Gastrocnemius medialis (tissue), 4 donors: ENCODE results near the gene DEGS2. TPM values are rescaled to one million over a fixed set of nuclear protein-coding genes. Genes with fewer than 3 reads are reported as not detected.

Experiments
- ATAC-seq, 2 donors: fragments of 150-250 bp; one replicate each; pipeline ENCODE4 v1.9.1; 2016
- DNase-seq, 2 donors: peaks; one replicate each; pipeline ENCODE4 v3.0.0-alpha.2; 2019
- H3K27ac ChIP-seq, 4 donors: fragments of 200-600 bp; sonication (generic); 1 replicate in 1 of 4; 2 replicates in 3 of 4; pipeline ENCODE4 v1.5.1; 2016 to 2018; ENCODE audit warnings: mild to moderate bottlenecking in 2 of 4, moderate library complexity in 1 of 4
- H3K27me3 ChIP-seq, 3 donors: fragments of 200-600 bp; sonication (generic) in 2 of 3; 1 replicate in 1 of 3; 2 replicates in 2 of 3; pipeline versions ENCODE4 v1.5.1 to v1.6.0; 2016 to 2019; ENCODE audit warnings: mild to moderate bottlenecking in 1 of 3, moderate library complexity in 1 of 3
- H3K36me3 ChIP-seq, 2 donors: fragments of 200-600 bp; sonication (generic) in 1 of 2; one replicate each; pipeline ENCODE4 v1.5.1; 2017 to 2018
- H3K4me1 ChIP-seq, 2 donors: fragments of 200-600 bp; sonication (generic) in 1 of 2; one replicate each; pipeline ENCODE4 v1.5.1; 2016 to 2017; ENCODE audit warnings: mild to moderate bottlenecking in 2 of 2
- H3K4me3 ChIP-seq, 4 donors: fragments of 200-600 bp; sonication (generic) in 3 of 4; 1 replicate in 1 of 4; 2 replicates in 3 of 4; pipeline ENCODE4 v1.5.1; 2016 to 2019; ENCODE audit warnings: mild to moderate bottlenecking in 2 of 4
- H3K9me3 ChIP-seq, 3 donors: fragments of 200-600 bp; sonication (generic) in 2 of 3; 1 replicate in 1 of 3; 2 replicates in 2 of 3; pipeline ENCODE4 v1.5.1; 2016 to 2019
- CTCF ChIP-seq, 5 experiments: fragments of 450-650 bp in 3 of 5; fragments of 200-600 bp in 2 of 5; sonication (generic) in 2 of 5; IDR thresholded peaks in 4 of 5; conservative IDR thresholded peaks in 1 of 5; 1 replicate in 4 of 5; 2 replicates in 1 of 5; pipeline ENCODE4 v1.5.1; 2016 to 2019; ENCODE audit warnings: antibody characterized with exemption in 5 of 5, mild to moderate bottlenecking in 3 of 5, moderate library complexity in 3 of 5
- POLR2A ChIP-seq, 2 donors: fragments of 450-650 bp; IDR thresholded peaks; one replicate each; pipeline ENCODE4 v1.6.1; 2017; ENCODE audit warnings: antibody characterized with exemption in 2 of 2, mild to moderate bottlenecking in 2 of 2, moderate library complexity in 2 of 2
- in situ Hi-C, 4 donors: fragments of 200-750 bp; cut with MboI; loops; one replicate each; pipeline versions ENCODE4 v1.15.0 to v1.8.0; 2017; ENCODE audit warnings: low sequenced_read_pairs in 4 of 4
- intact Hi-C: fragments of 100-400 bp; cut with DNase I; formaldehyde crosslinking; loops from one replicate; pipeline ENCODE4 v1.15.1; 2023; ENCODE audit warnings: low total_unique reads
- total RNA-seq, 4 donors: library from RNA; depleted of rRNA; stranded (reverse); fragments of >200 nt; gene quantifications; one replicate each; pipeline versions ENCODE4 v1.1.0 to v1.2.3, GENCODE V29; 2016

The DEGS2 gene
- total RNA-seq, 4 donors from 2014 or later: 0.22 to 0.75 (median 0.66) TPM; not detected in 1

- H3K36me3 ChIP-seq: no peaks in the 10 kb centered on the region
- TF ChIP-seq POLR2A (IDR thresholded peaks at IDR 0.05) (no peak), CTCF (IDR thresholded peaks at IDR 0.05 in 4 of 5, conservative IDR thresholded peaks at IDR 0.05 in 1 of 5) (no peak)
- no peaks in the 10 kb centered on the region for H3K9me3 ChIP-seq
- in situ Hi-C loops (no loop called here), intact Hi-C loops (no loop called here)
- DNase-seq (no peak), ATAC-seq (peak; percentile 44 to 62)
- H3K27me3 ChIP-seq: no peaks in the 10 kb centered on the region
- H3K4me3 ChIP-seq: no peak overlapping the region
- no peaks in the 10 kb centered on the region for H3K4me1 ChIP-seq
- H3K27ac ChIP-seq: peak overlapping the region in 1 of 4 donors; percentile 14
Measured at GRCh38 chr14:100142073-100143040, 17.1 kb downstream of the DEGS2 start.

GRCh38 chr14:100141098-100141497 lies 18.3 kb downstream of the DEGS2 start:
- DNase-seq (no peak), ATAC-seq (no peak)
- no peaks in the 10 kb centered on the region for H3K27me3 ChIP-seq
- no peak overlapping the region for H3K27ac ChIP-seq
- no peaks in the 10 kb centered on the region for H3K4me1 ChIP-seq
- TF ChIP-seq CTCF (IDR thresholded peaks at IDR 0.05 in 4 of 5, conservative IDR thresholded peaks at IDR 0.05 in 1 of 5): no peak
- no peak for TF ChIP-seq POLR2A (IDR thresholded peaks at IDR 0.05)
- intact Hi-C loops: no loop called here
- no peaks in the 10 kb centered on the region for H3K36me3 ChIP-seq
- no peaks in the 10 kb centered on the region for H3K9me3 ChIP-seq
- in situ Hi-C loops: no loop called here
- H3K4me3 ChIP-seq: no peak overlapping the region

- TF ChIP-seq CTCF (IDR thresholded peaks at IDR 0.05 in 4 of 5, conservative IDR thresholded peaks at IDR 0.05 in 1 of 5) (no peak), POLR2A (IDR thresholded peaks at IDR 0.05) (no peak)
- H3K4me1 ChIP-seq: no peaks in the 10 kb centered on the region
- no peaks in the 10 kb centered on the region for H3K27me3 ChIP-seq
- DNase-seq (no peak), ATAC-seq (no peak)
- no peaks in the 10 kb centered on the region for H3K36me3 ChIP-seq
- in situ Hi-C loops: no loop called here
- no peak overlapping the region for H3K27ac ChIP-seq
- no peaks in the 10 kb centered on the region for H3K9me3 ChIP-seq
- intact Hi-C loops: no loop called here
- H3K4me3 ChIP-seq: no peak overlapping the region
Measured at GRCh38 chr14:100140452-100141078, 18.9 kb downstream of the DEGS2 start.

- TF ChIP-seq CTCF (IDR thresholded peaks at IDR 0.05 in 4 of 5, conservative IDR thresholded peaks at IDR 0.05 in 1 of 5): no peak
- no peak for TF ChIP-seq POLR2A (IDR thresholded peaks at IDR 0.05)
- Histone ChIP-seq H3K9me3 (no peaks in the 10 kb centered on the region), H3K4me1 (no peaks in the 10 kb centered on the region), H3K27me3 (no peaks in the 10 kb centered on the region), H3K27ac (no peak overlapping the region), H3K4me3 (no peak overlapping the region), H3K36me3 (no peaks in the 10 kb centered on the region)
- ATAC-seq (no peak), DNase-seq (no peak)
- in situ Hi-C loops: no loop called here
- intact Hi-C loops: no loop called here
Measured at GRCh38 chr14:100138955-100139354, 20.5 kb downstream of the DEGS2 start.
